Pancreas (tissue), 10 donors: Measurements from ENCODE around the gene DSG4. TPM values are rescaled to one million over a fixed set of nuclear protein-coding genes. Genes with fewer than 3 reads are reported as not detected.

Source experiments
- ATAC-seq, 4 donors: fragments of 200-7000 bp; cut with Tn5 transposase; one replicate each; pipeline versions ENCODE4 v1.8.0 to v1.9.1; 2020; ENCODE audit warnings: mild to moderate bottlenecking in 4 of 4, moderate library complexity in 4 of 4
- DNase-seq, 6 donors: peaks; one replicate each; pipeline ENCODE4 v3.0.0-alpha.2; 2020
- FAIRE-seq: peaks from 2 replicates; lab custom pipeline; 2012; peaks lifted over from hg19 to GRCh38; lab: Jason Lieb, UNC
- H3K27ac ChIP-seq, 4 donors: fragments of 200-600 bp; sonication (generic); 1 replicate in 3 of 4; 2 replicates in 1 of 4; pipeline versions ENCODE4 v1.5.0 to v1.8.0; 2020
- H3K27me3 ChIP-seq, 4 donors: fragments of 200-600 bp; one replicate each; pipeline ENCODE4 v1.8.0; 2021
- H3K36me3 ChIP-seq, 3 donors: fragments of 200-600 bp; sonication (generic) in 1 of 3; one replicate each; pipeline versions ENCODE4 v1.5.0 to v1.8.0; 2020 to 2021
- H3K4me1 ChIP-seq, 3 donors: fragments of 200-600 bp; one replicate each; pipeline ENCODE4 v1.8.0; 2021
- H3K4me3 ChIP-seq, 4 donors: fragments of 200-600 bp; sonication (generic) in 2 of 4; one replicate each; pipeline versions ENCODE4 v1.5.0 to v1.8.0; 2020 to 2021
- H3K9me3 ChIP-seq, 4 donors: fragments of 200-600 bp; one replicate each; pipeline ENCODE4 v1.8.0; 2021
- CTCF ChIP-seq, 4 donors: fragments of 200-600 bp; sonication (generic) in 3 of 4; IDR thresholded peaks; one replicate each; pipeline versions ENCODE4 v1.5.0 to v1.8.0; 2021; ENCODE audit warnings: antibody characterized with exemption in 4 of 4
- WGBS, 2 donors: extraction: QIAGEN DNeasy Blood & Tissue Kit; methylation state at CpG; one replicate each; pipeline ENCODE4 v1.1.7; 2013; 5-methylcytosine and 5-hydroxymethylcytosine counted together
- intact Hi-C, 3 donors: fragments of 100-400 bp; cut with DNase I; formaldehyde crosslinking; loops; one replicate each; pipeline versions ENCODE4 v1.11.1 to v1.14.2; 2022
- polyA plus RNA-seq, 2 donors: library from polyadenylated mRNA; stranded (reverse); fragments of 200-250 nt; gene quantifications; one replicate each; pipeline ENCODE4 v1.2.3, GENCODE V29; 2013
- total RNA-seq, 6 donors: library from RNA; stranded (reverse); fragmentation: NEBNext Ultra II Directional in 4 of 6; extraction: Animal tissue kit (Norgen Biotek cat#: 25700) in 4 of 6; gene quantifications; one replicate each; pipeline versions ENCODE4 v1.2.1 to v1.2.4, GENCODE V29; 2021 to 2023
- donor health status: healthy with polysubstance abuse.
- donor health status: DM: no; HTN: no; CAD: no; lungs with moderate emphysema.
- donor health status: DM: no; HTN: no; CAD: no.
- donor health status: control.
- donor health status: control.
- donor health status: Bipolar disorder and iron deficiency.
- donor health status: DM: yes; HTN: yes; CAD: no.
- donor health status: DM: no; HTN: no; CAD: no.
- donor health status: DM: no; HTN: no; CAD: no.
- donor health status: DM: yes; HTN: yes; CAD: no.

DSG4 gene
- total and polyA plus RNA-seq, 8 donors: not detected

GRCh38 chr18:31403409-31403808 is 26.8 kb downstream of the DSG4 start:
- no peak for DNase-seq
- FAIRE-seq: no peak
- ATAC-seq: no peak
- intact Hi-C loops: no loop called here
- peaks cover 0 to 17% (median 11%) of the 10 kb centered on the region in 3 donors for H3K4me1 ChIP-seq
- no peaks in the 10 kb centered on the region for H3K27me3 ChIP-seq
- H3K4me3 ChIP-seq: no peak overlapping the region
- H3K9me3 ChIP-seq: no peaks in the 10 kb centered on the region
- no peak overlapping the region for H3K27ac ChIP-seq
- 63 to 66% methylated on average over 2 of the region's 2 CpGs for WGBS, 2 donors
- no peaks in the 10 kb centered on the region for H3K36me3 ChIP-seq
- TF ChIP-seq CTCF (IDR thresholded peaks at IDR 0.05): no peak

- intact Hi-C loops: no loop called here
- no peaks in the 10 kb centered on the region for H3K27me3 ChIP-seq
- DNase-seq (no peak), FAIRE-seq (no peak), ATAC-seq (no peak)
- no peak overlapping the region for H3K4me3 ChIP-seq
- no peak overlapping the region for H3K27ac ChIP-seq
- TF ChIP-seq CTCF (IDR thresholded peaks at IDR 0.05): no peak
- H3K9me3 ChIP-seq: no peaks in the 10 kb centered on the region
- H3K4me1 ChIP-seq: no peaks in the 10 kb centered on the region
- 81 to 82% methylated on average over 3 of the region's 3 CpGs for WGBS, 2 donors
- H3K36me3 ChIP-seq: no peaks in the 10 kb centered on the region
Observed at GRCh38 chr18:31407649-31408048, 31.1 kb downstream of the DSG4 start.

- H3K36me3 ChIP-seq: no peaks in the 10 kb centered on the region
- H3K9me3 ChIP-seq: no peaks in the 10 kb centered on the region
- no peak for TF ChIP-seq CTCF (IDR thresholded peaks at IDR 0.05)
- intact Hi-C loops: no loop called here
- WGBS, 2 donors: 71 to 80% methylated on average over 4 of the region's 4 CpGs
- no peak overlapping the region for H3K27ac ChIP-seq
- no peak overlapping the region for H3K4me3 ChIP-seq
- ATAC-seq (no peak), FAIRE-seq (no peak), DNase-seq (no peak)
- H3K27me3 ChIP-seq: no peaks in the 10 kb centered on the region
- no peaks in the 10 kb centered on the region for H3K4me1 ChIP-seq
Observed at GRCh38 chr18:31409276-31409675, 32.7 kb downstream of the DSG4 start.

GRCh38 chr18:31410716-31411483 is 34.3 kb downstream of the DSG4 start:
- WGBS, 2 donors: 69 to 71% methylated on average over 37 of the region's 37 CpGs
- Histone ChIP-seq H3K4me1 (no peaks in the 10 kb centered on the region), H3K9me3 (no peaks in the 10 kb centered on the region), H3K36me3 (no peaks in the 10 kb centered on the region), H3K27me3 (no peaks in the 10 kb centered on the region), H3K4me3 (no peak overlapping the region), H3K27ac (no peak overlapping the region)
- intact Hi-C loops: no loop called here
- DNase-seq: peak in 2 of 6 donors; percentile 25 to 35
- no peak for ATAC-seq
- TF ChIP-seq CTCF (IDR thresholded peaks at IDR 0.05): no peak
- no peak for FAIRE-seq

- ATAC-seq (no peak), DNase-seq (no peak), FAIRE-seq (no peak)
- Histone ChIP-seq H3K27ac (no peak overlapping the region), H3K36me3 (no peaks in the 10 kb centered on the region), H3K4me3 (no peak overlapping the region), H3K9me3 (no peaks in the 10 kb centered on the region), H3K4me1 (no peaks in the 10 kb centered on the region), H3K27me3 (no peaks in the 10 kb centered on the region)
- intact Hi-C loops: no loop called here
- WGBS, 2 donors: 87% methylated on average over 6 of the region's 6 CpGs
- no peak for TF ChIP-seq CTCF (IDR thresholded peaks at IDR 0.05)
Observed at GRCh38 chr18:31413137-31413536, 36.6 kb downstream of the DSG4 start.
